ENCODE data around the gene SLC9A4.

Gene SLC9A4

GRCh38 chr2:102492006-102492405 lies 19.0 kb downstream of the SLC9A4 start:
- Histone ChIP-seq H3K4me3 (no peak overlapping the region), H3K27ac (no peak overlapping the region)

- Histone ChIP-seq H3K27ac (no peak overlapping the region), H3K4me3 (no peak overlapping the region)
Measured at GRCh38 chr2:102494570-102494969, 21.5 kb downstream of the SLC9A4 start.

- Histone ChIP-seq H3K27ac (no peak overlapping the region), H3K4me3 (no peak overlapping the region)
Measured at GRCh38 chr2:102498414-102498813, 25.4 kb downstream of the SLC9A4 start.

GRCh38 chr2:102499558-102499957 lies 26.5 kb downstream of the SLC9A4 start:
- no peak overlapping the region for H3K27ac ChIP-seq
- no peak overlapping the region for H3K4me3 ChIP-seq

DNA sequence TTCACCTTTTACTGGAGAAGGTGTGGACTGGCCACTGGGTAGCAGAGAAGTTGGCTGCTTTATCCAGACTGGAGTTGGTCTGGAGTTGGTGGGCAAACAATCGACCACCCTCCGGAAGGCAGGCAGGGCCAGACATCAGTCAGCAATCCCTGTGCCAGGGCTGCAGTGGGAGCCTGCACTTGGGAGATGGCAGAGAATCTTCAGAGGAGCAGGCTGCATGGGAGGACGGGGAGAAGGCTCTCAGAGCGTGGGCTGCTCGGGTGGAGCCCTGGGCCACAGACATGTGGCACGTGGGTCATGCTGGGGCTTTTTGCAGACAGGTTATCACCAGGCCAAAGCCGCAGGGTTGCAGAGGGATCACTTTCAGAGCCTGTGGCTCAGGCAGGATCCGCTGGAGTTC lies 29.6 kb downstream of the SLC9A4 start:
- Histone ChIP-seq H3K27ac (no peak overlapping the region), H3K4me3 (no peak overlapping the region)

GRCh38 chr2:102504833-102505232 lies 31.8 kb downstream of the SLC9A4 start:
- Histone ChIP-seq H3K27ac (peak overlapping the region in 2 of 21 experiments; percentile 29 to 32), H3K4me3 (no peak overlapping the region)

GRCh38 chr2:102505290-102505689 lies 32.3 kb downstream of the SLC9A4 start:
- Histone ChIP-seq H3K27ac (peak overlapping the region in 2 of 21 experiments; percentile 29 to 32), H3K4me3 (no peak overlapping the region)

- Histone ChIP-seq H3K4me3 (no peak overlapping the region), H3K27ac (no peak overlapping the region)
Measured at GRCh38 chr2:102506743-102507142, 33.7 kb downstream of the SLC9A4 start.

DNA sequence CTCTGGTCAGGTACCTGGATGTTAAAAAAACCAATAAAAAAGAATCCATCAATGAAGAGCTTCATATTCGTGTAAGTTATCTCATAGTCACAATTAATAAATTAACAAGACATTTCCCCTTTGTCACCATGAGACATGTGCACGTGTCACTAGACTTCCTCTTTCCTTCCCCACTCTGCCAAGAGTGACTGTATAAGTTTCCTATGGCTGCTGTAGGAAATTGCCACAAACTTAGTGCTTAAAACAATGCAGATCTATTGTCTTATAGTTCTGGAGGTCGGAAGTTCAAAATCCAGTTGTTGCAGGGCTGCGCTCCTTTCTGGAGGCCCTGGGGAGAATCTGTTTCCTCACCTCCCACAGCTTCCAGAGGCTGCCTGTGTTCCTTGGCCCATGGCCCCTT lies 35.8 kb downstream of the SLC9A4 start:
- Histone ChIP-seq H3K4me3 (no peak overlapping the region), H3K27ac (no peak overlapping the region)

DNA sequence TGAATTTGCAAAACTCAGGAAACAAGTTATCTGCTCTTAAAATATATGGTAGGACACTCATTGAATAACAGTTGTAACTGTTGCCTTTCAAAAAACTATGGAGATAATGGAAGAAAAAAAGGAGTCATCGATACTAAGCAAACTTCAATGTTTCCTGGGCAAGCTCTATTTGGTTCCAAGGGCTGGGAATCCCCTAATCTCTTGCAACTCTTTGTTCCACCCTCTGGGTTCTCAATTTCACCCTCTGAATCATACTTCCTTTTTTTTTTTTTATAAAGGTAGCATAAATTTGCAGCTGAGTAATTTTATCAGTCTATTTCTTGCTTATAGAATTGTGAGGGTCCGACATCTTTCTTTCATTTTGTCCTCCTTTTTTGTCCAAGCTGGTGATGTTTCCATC lies 36.7 kb downstream of the SLC9A4 start:
- no peak overlapping the region for H3K4me3 ChIP-seq
- H3K27ac ChIP-seq = no peak overlapping the region

- Histone ChIP-seq H3K27ac (no peak overlapping the region), H3K4me3 (no peak overlapping the region)
Measured at GRCh38 chr2:102510791-102511575, 38.0 kb downstream of the SLC9A4 start.

DNA sequence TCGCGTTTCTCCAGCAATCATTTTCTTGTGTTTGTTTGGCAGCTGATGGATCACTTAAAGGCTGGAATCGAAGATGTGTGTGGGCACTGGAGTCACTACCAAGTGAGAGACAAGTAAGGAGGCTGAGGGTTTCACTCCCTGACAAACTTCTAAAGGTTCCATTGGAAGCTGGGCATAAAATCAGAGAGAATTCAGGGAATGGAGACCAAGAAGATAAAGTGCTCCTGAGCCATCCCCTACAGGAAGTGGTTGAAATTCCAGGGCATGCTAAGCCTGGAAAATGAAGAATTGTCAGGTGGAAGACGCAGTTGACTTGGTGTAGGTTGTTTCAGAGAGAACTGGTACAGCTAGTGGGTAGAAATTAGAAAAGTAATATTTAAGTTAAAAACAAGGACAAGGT lies 39.1 kb downstream of the SLC9A4 start:
- Histone ChIP-seq H3K4me3 (no peak overlapping the region), H3K27ac (no peak overlapping the region)

GRCh38 chr2:102513355-102513939 lies 40.4 kb downstream of the SLC9A4 start:
- Histone ChIP-seq H3K27ac (no peak overlapping the region), H3K4me3 (no peak overlapping the region)

- H3K4me3 ChIP-seq = no peak overlapping the region
- no peak overlapping the region for H3K27ac ChIP-seq
Measured at GRCh38 chr2:102514061-102514785, 41.2 kb downstream of the SLC9A4 start.

GRCh38 chr2:102515851-102516250 lies 42.8 kb downstream of the SLC9A4 start:
- no peak overlapping the region for H3K27ac ChIP-seq
- no peak overlapping the region for H3K4me3 ChIP-seq

- Histone ChIP-seq H3K27ac (no peak overlapping the region), H3K4me3 (no peak overlapping the region)
Measured at GRCh38 chr2:102518170-102518569, 45.1 kb downstream of the SLC9A4 start.

DNA sequence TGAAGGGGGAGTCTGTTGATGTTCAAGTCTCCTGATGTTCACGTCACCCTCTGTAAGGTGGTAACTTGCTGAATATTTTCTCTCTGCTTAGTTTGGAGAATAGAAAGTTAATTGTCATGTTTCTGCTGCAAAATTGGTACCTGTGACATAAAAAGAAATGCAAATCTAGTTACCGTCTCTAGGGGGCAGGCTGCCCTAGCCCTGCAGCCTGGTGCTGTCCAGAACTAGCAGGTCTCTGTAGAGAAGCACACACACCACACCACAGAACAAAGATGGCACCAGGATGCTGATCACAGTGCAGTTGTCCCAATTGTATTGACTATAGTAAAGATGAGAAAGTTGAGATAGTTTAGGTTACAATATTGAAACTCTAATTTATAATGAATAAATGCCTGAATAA lies 47.0 kb downstream of the SLC9A4 start:
- no peak overlapping the region for H3K27ac ChIP-seq
- H3K4me3 ChIP-seq = no peak overlapping the region

DNA sequence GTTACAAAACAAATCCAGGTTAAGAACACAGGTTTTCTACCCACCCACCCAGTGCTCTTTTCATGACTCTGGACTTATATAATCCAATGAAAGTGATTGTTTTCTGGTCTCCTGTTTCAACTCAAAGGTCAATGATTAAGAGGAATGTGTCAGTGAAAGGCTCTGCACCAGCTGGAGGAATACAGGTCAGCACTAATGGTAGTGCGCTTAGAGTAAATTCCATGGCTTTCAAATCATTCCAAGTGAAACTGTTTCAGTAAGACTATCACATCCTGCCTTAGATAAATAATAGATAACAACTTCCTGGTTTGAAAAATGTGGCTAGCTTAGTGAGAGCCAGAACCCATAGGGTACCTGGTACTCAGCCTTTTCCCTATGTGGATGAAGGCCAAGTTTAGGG lies 47.8 kb downstream of the SLC9A4 start:
- no peak overlapping the region for H3K4me3 ChIP-seq
- no peak overlapping the region for H3K27ac ChIP-seq

DNA sequence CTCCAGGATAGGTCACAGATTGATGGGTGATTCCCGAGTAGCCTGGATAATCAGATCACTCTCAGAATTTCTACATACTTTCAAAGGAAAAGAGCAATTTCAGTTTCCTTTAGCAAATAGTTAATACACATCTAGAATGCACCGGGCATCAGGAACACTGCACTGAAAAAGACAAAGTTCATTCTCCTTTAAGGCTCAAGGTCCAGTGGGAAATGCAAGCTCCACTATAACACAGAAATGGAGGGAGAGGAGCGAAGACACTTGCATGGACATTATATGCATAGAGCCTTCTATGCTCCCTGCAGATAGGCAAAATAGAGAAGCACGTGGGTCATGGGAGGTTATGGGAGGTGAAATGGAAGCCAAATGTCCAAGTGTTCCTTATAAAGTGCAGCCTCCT lies 49.1 kb downstream of the SLC9A4 start:
- no peak overlapping the region for H3K27ac ChIP-seq
- no peak overlapping the region for H3K4me3 ChIP-seq

GRCh38 chr2:102522890-102523289 lies 49.9 kb downstream of the SLC9A4 start:
- no peak overlapping the region for H3K4me3 ChIP-seq
- H3K27ac ChIP-seq = no peak overlapping the region

GRCh38 chr2:102523651-102524050 lies 50.6 kb downstream of the SLC9A4 start:
- no peak overlapping the region for H3K4me3 ChIP-seq
- H3K27ac ChIP-seq = no peak overlapping the region
